K562 (cell line): ENCODE results near the gene KCNJ2. TPM values are rescaled to one million over a fixed set of nuclear protein-coding genes. Genes with fewer than 3 reads are reported as not detected.
A peak's percentile ranks its signal among the peaks of the same experiment; 100 is the strongest.

ENCODE experiments used
- ATAC-seq: fragments of 200-7000 bp; cut with Tn5 transposase; 3 replicates; pipeline ENCODE4 v1.9.1; 2020; ENCODE audit warnings: moderate library complexity
- BruUV-seq: library from RNA; stranded (reverse); fragments of 400-500 nt; replicated peaks from 2 replicates; lab custom pipeline; 2021; lab: Mats Ljungman, UMichigan
- CTCF ChIA-PET: fragments of 300-600 bp; formaldehyde crosslinking; extraction: SDS; loops from one replicate; lab custom pipeline; 2021; ENCODE audit warnings: low intra/inter-chr PET ratio; lab: Yijun Ruan, JAX
- POLR2A ChIA-PET: fragments of 300-600, 350-650 bp; sonication (Branson Sonifier 250); formaldehyde crosslinking; extraction: SDS; loops from one replicate; lab custom pipeline; 2021; ENCODE audit warnings: antibody characterized with exemption, inconsistent platforms; lab: Yijun Ruan, JAX
- DNase-seq, 4 experiments: peaks; one replicate each; pipeline versions ENCODE4 v3.0.0 to v3.0.0-alpha.2; 2011 to 2018; ENCODE audit warnings: low spot score in 3 of 4, mixed read lengths in 3 of 4; ENCODE audit errors: extremely low read depth in 1 of 4
- FAIRE-seq: peaks from 2 replicates; lab custom pipeline; 2011; peaks lifted over from hg19 to GRCh38; lab: Jason Lieb, UNC
- H2AFZ ChIP-seq: 2 replicates; pipeline ENCODE4 v1.6.0; 2011; ENCODE audit warnings: low read depth, low read length, control low read depth, inconsistent platforms
- H3K27ac ChIP-seq: fragments of 200-600 bp; 3 replicates; pipeline ENCODE4 v1.8.0; 2011; ENCODE audit warnings: low read depth, mild to moderate bottlenecking, control low read depth, inconsistent platforms, low read length, moderate library complexity, mixed read lengths; ENCODE audit errors: extremely low read depth
- H3K27me3 ChIP-seq, 2 experiments: fragments of 300-600 bp in 1 of 2; 2 replicates in 1 of 2; 3 replicates in 1 of 2; pipeline versions ENCODE4 v1.6.0 to v1.8.0; 2011; ENCODE audit warnings: inconsistent platforms in 2 of 2, low read length in 2 of 2, mild to moderate bottlenecking in 1 of 2, mixed read lengths in 1 of 2, moderate library complexity in 1 of 2; ENCODE audit not compliant: control insufficient read depth in 2 of 2, insufficient read depth in 2 of 2
- H3K36me3 ChIP-seq: fragments of 300-600 bp; 3 replicates; pipeline ENCODE4 v1.8.0; 2011; ENCODE audit warnings: mild to moderate bottlenecking, low read length, inconsistent platforms; ENCODE audit not compliant: control insufficient read depth, insufficient read depth
- H3K4me1 ChIP-seq, 2 experiments: fragments of 200-600 bp in 1 of 2; replicated peaks in 1 of 2; 2 replicates in 1 of 2; 3 replicates in 1 of 2; pipeline versions ENCODE4 v1.5.1 to v1.8.0; 2011; ENCODE audit warnings: inconsistent platforms in 2 of 2, low read length in 2 of 2, mild to moderate bottlenecking in 1 of 2, mixed read lengths in 1 of 2, moderate library complexity in 1 of 2; ENCODE audit not compliant: control insufficient read depth in 2 of 2, insufficient read depth in 2 of 2
- H3K4me2 ChIP-seq: 2 replicates; pipeline ENCODE4 v1.6.1; 2011; ENCODE audit warnings: low read length, control low read depth, inconsistent platforms, mixed read lengths; ENCODE audit not compliant: insufficient read depth
- H3K4me3 ChIP-seq: fragments of 200-600 bp; sonication (generic), shearing (Covaris generic); 2 replicates; pipeline ENCODE4 v1.5.1; 2016; ENCODE audit warnings: control low read depth, inconsistent platforms
- H3K79me2 ChIP-seq: fragments of 200-600 bp; 3 replicates; pipeline ENCODE4 v1.8.0; 2011; ENCODE audit warnings: low read length, inconsistent platforms; ENCODE audit not compliant: control insufficient read depth, insufficient read depth
- H3K9ac ChIP-seq, 2 experiments: 2 replicates each; pipeline versions ENCODE4 v1.6.0 to v1.6.1; 2011; ENCODE audit warnings: low read depth in 2 of 2, low read length in 2 of 2, control low read depth in 1 of 2, inconsistent platforms in 1 of 2, mild to moderate bottlenecking in 1 of 2, mixed read lengths in 1 of 2; ENCODE audit not compliant: insufficient read depth in 1 of 2
- H3K9me1 ChIP-seq: one replicate; pipeline ENCODE4 v1.6.0; 2011; ENCODE audit warnings: inconsistent platforms, mild to moderate bottlenecking, low read length, moderate library complexity; ENCODE audit not compliant: control insufficient read depth, insufficient read depth
- H3K9me3 ChIP-seq: replicated peaks from 2 replicates; pipeline ENCODE4 v1.5.1; 2011; ENCODE audit warnings: low read depth, low read length, inconsistent platforms; ENCODE audit not compliant: control insufficient read depth, insufficient read depth
- H4K20me1 ChIP-seq: replicated peaks from 2 replicates; pipeline ENCODE4 v1.6.1; 2011; ENCODE audit warnings: low read length, inconsistent platforms, mixed read lengths; ENCODE audit not compliant: control insufficient read depth, insufficient read depth
- MAZ ChIP-seq, 2 experiments: fragments of 450-650 bp in 1 of 2; sonication (generic) in 1 of 2; formaldehyde crosslinking; IDR thresholded peaks in 1 of 2; conservative IDR thresholded peaks in 1 of 2; 2 replicates each; pipeline versions ENCODE4 v1.4.0 to v1.5.0; 2020; ENCODE audit warnings: mild to moderate bottlenecking in 1 of 2, missing genetic modification reagents in 1 of 2
- WGBS: fragments of 100-300 bp; shearing (Covaris generic); methylation state at CpG from one replicate; pipeline ENCODE4 v1.1.6; 2016; ENCODE audit warnings: low coverage, mixed read lengths; ENCODE audit not compliant: insufficient coverage; ENCODE audit errors: missing lambda C conversion rate; 5-methylcytosine and 5-hydroxymethylcytosine counted together
- in situ Hi-C: fragments of 300-500 bp; cut with MboI; formaldehyde crosslinking; loops from 4 replicates; pipeline ENCODE4 v1.15.0; 2018; ENCODE audit warnings: inconsistent platforms, mixed read lengths
- intact Hi-C: fragments of 100-400 bp; cut with micrococcal nuclease; formaldehyde crosslinking; loops from 2 replicates; pipeline ENCODE4 v1.14.2; 2022
- polyA plus RNA-seq, 8 experiments: library from polyadenylated mRNA; depleted of rRNA in 4 of 8; stranded (reverse) in 5 of 8; unstranded in 3 of 8; fragments of >200 nt; fragmentation: Nextera tagmentation in 2 of 8; fragmentation: Illumina TruSeq in 1 of 8; extraction: Ambion mirVana in 2 of 8; extraction: Trizol in 1 of 8; gene quantifications; 2 replicates each; pipeline versions ENCODE4 v1.2.1 to v1.2.3, GENCODE V29; 2011 to 2014; ENCODE audit warnings: inconsistent platforms in 1 of 8, missing spikeins in 1 of 8
- total RNA-seq, 7 experiments: library from RNA; depleted of rRNA in 6 of 7; stranded (reverse); fragments of >200 nt in 6 of 7; fragmentation: Illumina TruSeq in 2 of 7; extraction: Trizol in 2 of 7; gene quantifications; 2 replicates each; pipeline versions ENCODE4 v1.2.1 to v1.2.3, GENCODE V29; 2011 to 2021; ENCODE audit warnings: low replicate concordance in 1 of 7
- TF ChIP-seq, protein P1 (sequence below), 2 experiments: IDR thresholded peaks in 1 of 2; conservative IDR thresholded peaks in 1 of 2; 2 replicates each; pipeline ENCODE4 v1.6.1; 2016; ENCODE audit warnings: low read depth in 2 of 2, mild to moderate bottlenecking in 1 of 2, missing compliant biosample characterization in 1 of 2, missing genetic modification characterization in 1 of 2, moderate library complexity in 1 of 2

KCNJ2 gene
- total and polyA plus RNA-seq, 9 of the 15 experiments (the other 6 are each of a cell fraction or from before 2014, with no cell fraction given): not detected

DNA sequence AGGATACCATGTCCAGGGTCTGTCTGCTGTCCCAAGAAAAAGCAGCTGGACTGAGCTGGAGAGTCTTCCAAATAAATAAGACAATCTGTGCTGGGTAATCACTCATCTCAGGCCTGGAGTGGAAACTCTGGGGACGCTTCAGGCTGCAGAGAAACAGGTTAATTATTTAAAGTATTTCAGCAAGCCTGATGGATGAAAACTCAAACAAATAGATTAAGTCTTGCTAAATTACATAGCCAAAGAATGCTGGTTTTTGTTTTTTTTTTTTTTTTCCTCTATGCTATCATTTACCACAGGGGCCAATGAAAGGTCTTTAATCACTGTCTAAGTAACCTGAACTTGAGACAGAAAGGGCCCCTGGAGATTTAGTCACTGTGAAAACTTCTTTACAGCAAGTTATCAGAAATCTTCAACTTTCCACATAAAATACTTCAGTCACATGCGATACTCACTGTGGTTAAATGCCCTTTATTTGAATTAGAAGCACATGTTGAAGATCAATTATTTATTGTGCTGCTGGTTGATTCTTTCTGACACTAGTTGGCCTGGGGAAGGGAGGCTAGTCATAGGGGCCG, 31.0 kb upstream of the KCNJ2 start:
- Histone ChIP-seq H2AFZ (no peak overlapping the region), H3K79me2 (no peaks in the 10 kb centered on the region), H4K20me1 (no peaks in the 10 kb centered on the region), H3K9me3 (no peaks in the 10 kb centered on the region), H3K4me1 (no peaks in the 10 kb centered on the region; a peak in 1 of 5 replicates), H3K9me1 (no peaks in the 10 kb centered on the region), H3K27me3 (no peaks in the 10 kb centered on the region), H3K4me2 (no peak overlapping the region), H3K27ac (no peak overlapping the region), H3K4me3 (no peak overlapping the region), H3K9ac (no peak overlapping the region), H3K36me3 (no peaks in the 10 kb centered on the region)
- no peak for ATAC-seq
- DNase-seq: no peak
- FAIRE-seq: no peak
- 29% methylated on average over 3 of the region's 3 CpGs for WGBS
- ChIA-PET CTCF (no interaction called here), POLR2A (interaction anchor here (0.6 to 1.1 kb wide), 2 partner anchors 9 to 1768 kb away, joined by 3 read pairs; no protein-coding TSS in a partner anchor)
- BruUV-seq: no TSS peak
- intact Hi-C loops (loop anchor here (10.0 kb wide), 1 partner anchor 244 kb away; no protein-coding TSS in a partner anchor), in situ Hi-C loops (no loop called here)
- TF ChIP-seq, protein P1, sequence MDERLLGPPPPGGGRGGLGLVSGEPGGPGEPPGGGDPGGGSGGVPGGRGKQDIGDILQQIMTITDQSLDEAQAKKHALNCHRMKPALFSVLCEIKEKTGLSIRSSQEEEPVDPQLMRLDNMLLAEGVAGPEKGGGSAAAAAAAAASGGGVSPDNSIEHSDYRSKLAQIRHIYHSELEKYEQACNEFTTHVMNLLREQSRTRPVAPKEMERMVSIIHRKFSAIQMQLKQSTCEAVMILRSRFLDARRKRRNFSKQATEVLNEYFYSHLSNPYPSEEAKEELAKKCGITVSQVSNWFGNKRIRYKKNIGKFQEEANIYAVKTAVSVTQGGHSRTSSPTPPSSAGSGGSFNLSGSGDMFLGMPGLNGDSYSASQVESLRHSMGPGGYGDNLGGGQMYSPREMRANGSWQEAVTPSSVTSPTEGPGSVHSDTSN (CRISPR knock-in tag; IDR thresholded peaks at IDR 0.05; ENCODE audit: low read depth): no peak
- TF ChIP-seq, protein P1 (tag; conservative IDR thresholded peaks at IDR 0.05; ENCODE audit: low read depth): peak; percentile 42; the same call in 1 of the 2 replicates
- TF ChIP-seq MAZ (CRISPR knock-in tag; conservative IDR thresholded peaks at IDR 0.05 in 1 of 2, IDR thresholded peaks at IDR 0.05 in 1 of 2): no peak
